GM21619 (cell line): ENCODE results near the gene RAD17.
"Not testable (repeated sequence)": the region's sequence is repeated elsewhere in the genome, so short reads cannot be mapped to it uniquely, and the experiment has no call there.

ENCODE experiments used
- ATAC-seq: cut with Tn5 transposase; IDR thresholded peaks from one replicate; pipeline ENCODE4 v1.9.1; 2021; ENCODE audit not compliant: unreplicated experiment

RAD17 gene

DNA sequence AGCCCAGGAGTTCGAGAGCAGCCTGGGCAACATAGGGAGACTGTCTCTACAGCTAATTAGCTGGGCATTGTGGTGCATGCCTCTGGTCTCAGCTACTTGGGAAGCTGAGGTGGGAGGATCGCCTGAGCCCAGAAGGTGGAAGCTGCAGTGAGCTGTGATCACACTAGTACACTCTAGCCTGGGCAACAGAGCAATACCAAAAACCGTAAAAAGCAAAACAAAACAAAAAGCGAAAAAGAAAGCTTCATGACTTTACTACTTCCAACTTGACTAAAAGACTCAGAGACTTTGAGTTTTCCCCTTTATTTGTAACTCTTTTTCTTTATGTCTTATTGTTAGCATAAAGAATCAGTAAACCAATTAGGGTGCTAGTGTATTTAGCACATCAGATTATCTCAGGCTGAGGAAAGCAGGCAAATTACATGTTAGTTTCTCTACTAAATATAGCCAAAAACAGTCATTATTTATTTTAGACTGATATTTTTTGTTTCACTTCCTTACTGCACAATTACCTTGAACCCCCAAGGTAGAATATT is 5.4 kb downstream of the RAD17 start:
- peak; percentile 71 for ATAC-seq

DNA sequence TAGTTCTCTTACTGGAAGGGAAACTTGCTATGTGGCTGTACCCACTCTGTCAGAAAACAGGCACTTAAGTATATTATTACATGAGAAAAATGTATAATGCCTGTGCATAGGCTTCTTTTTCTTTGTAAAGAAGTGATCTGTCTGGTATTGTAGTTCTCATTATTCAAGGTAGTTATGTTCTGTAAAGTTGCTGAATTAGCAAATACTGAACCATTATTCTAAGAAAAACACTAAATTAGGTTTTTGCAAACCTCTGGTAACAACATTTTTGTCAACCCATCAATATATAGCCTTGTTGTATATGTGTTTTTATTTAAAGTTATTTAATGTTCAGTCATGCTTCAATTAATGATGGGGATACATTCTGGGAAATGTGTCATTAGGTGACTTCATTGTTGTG is 8.8 kb downstream of the RAD17 start:
- ATAC-seq, result no peak

DNA sequence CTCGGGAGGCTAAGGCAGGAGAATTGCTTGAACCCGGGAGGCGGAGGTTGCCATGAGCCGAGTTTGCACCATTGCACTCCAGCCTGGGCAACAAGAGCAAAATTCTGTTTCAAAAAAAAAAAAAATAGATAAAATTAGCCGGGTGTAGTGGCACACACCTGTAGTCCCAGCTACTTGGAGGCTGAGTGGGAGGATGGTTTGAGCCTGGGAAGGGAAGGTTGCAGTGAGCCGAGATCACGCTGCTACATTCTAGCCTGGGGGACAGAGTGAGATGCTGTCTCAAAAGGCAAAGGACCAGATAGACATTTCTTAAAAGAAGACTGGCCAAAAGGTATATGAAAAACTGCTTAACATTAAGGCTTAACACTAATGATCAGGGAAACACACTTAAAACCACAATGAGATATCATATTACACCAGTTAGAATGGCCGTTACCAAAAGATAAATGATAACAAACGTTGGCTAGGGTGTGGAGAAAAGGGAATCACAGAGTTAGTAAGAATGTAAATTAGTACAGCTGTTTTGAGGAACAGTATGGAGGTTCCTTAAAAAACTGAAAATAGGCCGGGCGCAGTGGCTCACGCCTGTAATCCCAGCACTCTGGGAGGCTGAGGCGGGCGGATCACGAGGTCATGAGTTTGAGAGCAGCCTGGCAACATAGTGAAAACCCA is 35.2 kb downstream of the RAD17 start:
- ATAC-seq, result no peak

DNA sequence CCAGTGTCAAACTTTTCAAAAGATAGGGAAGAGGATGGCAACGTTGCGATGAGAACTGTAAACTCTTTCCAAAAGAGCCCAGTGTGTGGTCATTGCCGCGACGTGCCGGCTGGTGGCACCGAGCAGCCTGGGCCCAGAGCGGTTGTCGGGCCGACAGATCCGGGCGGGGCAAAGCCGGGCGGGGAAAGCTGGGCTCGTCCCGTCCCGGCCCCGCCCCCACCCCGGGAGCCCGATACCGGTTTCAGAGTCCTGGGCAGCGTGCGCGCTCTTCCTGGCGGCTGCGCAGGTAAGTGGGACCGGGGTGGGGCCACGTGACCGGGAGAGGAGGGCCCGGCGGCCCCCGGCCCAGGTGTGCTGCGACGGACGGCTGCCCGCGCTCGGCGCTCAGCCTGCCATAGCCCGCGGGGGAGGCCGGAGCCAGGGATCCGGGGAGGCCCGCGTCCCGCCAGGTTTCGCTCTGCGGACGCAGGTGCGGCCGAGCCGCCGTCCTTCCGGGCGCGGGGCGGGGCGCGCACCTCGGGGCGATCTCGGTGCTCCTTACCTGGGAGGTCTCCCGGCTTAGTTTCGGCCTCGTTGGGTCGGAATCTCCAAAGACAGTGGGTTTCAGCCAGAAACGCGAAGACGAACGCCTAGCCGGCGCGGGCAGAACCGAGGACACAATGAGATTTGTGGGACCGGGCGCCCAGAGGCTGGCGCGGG is 45.4 kb downstream of the RAD17 start, which contains the start of gene MARVELD2:
MARVELD2 (plus strand) TSS at position 232 of the 699 bp plus-strand sequence. CDS start 4,270 bp downstream, outside the sequence.
- ATAC-seq, result peak; percentile 71

DNA sequence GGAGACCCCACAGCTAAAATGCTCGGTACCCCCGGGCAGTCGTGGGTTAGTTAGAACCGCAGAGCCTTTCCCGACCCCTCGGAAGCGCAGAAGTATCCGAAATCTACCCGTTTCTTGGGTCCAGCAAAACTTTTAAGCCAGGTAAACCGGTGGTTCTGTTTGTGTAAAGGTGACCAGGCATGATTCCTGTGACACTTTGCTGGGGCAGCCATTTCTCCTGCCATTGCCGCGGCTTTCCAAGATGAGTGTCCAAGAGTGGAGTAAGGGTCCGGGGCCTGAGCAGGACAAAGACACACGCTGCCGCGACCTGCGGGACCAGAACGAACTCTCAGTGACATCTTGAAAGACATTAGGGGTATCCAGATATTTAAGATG is 46.0 kb downstream of the RAD17 start:
- no peak for ATAC-seq

DNA sequence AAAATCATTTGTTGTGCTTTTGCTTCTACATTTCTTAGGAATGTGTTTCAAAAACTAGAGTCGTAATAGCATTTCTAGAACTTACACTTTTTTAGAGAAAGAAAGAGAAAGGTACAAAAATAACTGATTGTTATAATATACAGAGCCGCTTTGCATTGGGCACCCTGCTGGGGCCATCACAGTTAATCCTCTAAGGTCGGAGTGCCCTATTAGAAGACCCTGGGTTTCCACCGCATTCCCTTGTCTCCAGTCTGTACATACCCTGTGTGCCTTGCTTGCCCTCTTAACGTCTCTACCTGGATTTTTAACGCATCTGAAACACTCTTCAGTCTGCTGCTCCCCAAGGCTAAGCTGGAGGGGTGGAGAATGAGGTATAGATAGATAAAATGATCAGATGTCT is 46.6 kb downstream of the RAD17 start:
- ATAC-seq, result no peak

DNA sequence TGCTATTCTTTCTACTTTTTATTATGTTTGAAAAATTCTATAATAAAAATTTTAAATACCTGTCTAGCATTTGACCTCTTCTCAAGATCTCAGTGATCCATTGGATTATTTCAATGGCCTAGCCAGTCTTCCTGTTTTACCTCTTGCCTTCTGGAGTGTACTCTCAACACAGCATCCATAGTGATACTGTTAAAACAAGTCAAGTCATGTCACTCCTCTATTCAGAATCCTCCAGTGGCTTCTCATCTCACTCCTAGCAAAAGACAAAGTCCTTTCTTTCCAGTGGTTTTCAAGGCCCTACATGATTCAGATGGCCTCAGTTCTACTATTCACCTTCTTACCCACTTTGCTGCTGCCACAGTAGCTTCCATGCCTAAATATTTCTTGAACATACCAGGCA is 47.1 kb downstream of the RAD17 start:
- no peak for ATAC-seq

DNA sequence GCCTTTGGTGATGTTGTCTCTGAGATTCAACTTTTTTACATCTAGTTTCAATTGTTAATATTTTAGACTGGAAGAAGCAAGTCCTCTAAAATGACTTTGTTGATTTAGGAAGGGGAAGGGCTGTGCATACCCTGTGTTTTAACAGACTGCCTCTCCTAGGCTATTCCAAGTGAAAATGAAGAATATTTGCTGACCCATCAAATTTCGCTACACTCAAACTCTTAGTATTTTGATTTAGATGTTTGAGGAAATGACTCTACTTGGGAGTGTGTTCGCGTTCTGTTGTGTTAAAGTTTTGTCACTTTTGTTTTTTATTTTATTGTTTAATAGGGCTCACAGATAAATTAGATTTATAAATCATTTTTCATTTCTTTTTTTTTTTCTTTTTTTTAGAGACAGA is 48.9 kb downstream of the RAD17 start:
- ATAC-seq, result no peak

DNA sequence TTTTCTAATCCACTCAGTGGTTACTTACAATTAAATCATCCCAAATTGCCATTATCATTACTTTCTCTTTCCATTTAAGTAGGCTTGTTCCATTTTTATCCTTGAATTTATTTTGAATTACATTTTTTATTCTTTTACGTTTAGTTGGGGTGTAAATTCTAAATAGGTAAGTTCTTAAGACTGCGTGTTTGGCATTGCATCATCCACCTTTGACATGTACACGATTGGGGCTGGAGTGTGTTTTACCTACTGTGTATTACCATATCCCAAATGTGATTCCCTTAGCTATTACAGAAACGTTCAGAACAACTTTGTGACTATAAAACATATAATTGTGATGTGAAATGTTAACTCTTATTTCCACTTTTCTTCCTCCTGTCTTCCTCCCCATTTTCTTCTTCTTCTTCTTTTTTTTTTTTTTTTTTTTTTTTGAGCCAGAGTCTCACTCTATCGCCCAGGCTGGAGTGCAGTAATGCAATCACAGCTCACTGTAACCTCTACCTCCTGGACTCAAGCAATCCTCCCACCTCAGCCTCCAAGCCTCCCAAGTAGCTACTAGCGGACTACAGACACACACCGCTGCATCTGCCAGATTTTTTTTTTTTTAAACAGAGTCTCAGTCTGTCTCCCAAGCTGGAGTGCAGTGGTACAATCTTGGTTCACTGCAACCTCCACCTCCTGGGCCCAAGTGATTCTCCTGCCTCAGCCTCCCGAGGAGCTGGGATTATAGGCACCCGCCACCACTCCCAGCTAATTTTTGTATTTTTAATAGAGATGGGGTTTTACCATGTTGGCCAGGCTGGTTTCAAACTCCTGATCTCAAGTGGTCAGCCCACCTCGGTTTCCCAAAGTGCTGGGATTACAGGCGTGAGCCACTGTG is 62.0 kb downstream of the RAD17 start:
- no peak for ATAC-seq

DNA sequence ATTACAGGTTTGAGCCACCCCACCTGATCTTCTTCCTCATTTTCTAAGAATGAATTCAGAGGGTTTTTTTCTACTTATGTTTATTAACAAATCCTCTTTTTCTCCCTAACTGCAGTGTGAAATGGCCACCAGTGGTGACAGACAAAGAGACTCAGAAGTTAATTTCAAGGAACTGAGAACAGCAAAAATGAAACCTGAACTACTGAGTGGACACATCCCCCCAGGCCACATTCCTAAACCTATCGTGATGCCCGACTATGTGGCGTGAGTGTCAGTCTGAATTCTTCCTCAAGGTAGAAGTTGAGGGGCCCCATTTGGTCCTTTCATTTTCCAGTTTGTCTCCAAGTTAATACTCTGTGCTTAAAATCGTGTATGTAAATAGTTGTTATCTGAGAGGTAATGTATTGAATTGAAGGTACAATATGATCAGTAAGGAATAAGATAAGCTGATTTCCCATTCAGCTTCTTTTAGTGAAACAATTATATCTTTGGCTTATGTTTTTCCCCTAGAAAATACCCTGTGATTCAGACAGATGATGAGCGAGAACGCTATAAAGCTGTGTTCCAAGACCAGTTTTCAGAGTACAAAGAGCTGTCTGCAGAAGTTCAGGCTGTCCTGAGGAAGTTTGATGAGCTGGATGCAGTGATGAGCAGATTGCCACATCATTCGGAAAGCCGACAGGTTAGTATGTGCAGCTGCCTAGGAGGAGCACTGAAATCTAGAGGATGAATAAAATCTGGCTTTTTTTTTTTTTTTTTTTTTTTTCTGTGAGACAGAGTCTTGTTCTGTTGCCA is 63.0 kb downstream of the RAD17 start:
- ATAC-seq, result peak; percentile 59

DNA sequence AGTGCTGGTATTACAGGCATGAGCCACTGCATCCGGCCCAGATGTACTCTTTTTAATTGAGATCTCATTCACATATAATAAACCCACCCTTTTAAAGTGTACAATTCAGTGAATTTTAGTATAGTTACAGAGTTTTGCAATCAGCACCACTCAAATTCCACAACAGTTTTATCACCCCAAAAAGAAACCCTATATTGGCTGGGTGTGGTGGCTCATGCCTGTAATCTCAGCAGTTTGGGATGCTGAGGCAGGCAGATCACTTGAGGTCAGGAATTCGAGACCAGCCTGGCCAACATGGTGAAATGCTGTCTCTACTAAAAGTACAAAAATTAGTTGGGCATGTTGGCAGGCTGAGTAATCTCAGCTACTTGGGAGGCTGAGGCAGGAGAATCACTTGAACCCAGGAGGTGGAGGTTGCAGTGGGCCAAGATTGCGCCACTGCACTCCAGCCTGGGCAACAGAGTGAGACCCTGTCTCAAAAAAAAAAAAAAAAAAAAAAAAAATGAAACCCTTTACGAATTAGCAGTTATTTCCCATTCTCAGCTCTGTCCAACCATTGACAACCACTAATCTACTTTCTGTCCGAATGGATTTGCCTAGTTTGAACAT is 65.8 kb downstream of the RAD17 start:
- not testable (repeated sequence) for ATAC-seq

DNA sequence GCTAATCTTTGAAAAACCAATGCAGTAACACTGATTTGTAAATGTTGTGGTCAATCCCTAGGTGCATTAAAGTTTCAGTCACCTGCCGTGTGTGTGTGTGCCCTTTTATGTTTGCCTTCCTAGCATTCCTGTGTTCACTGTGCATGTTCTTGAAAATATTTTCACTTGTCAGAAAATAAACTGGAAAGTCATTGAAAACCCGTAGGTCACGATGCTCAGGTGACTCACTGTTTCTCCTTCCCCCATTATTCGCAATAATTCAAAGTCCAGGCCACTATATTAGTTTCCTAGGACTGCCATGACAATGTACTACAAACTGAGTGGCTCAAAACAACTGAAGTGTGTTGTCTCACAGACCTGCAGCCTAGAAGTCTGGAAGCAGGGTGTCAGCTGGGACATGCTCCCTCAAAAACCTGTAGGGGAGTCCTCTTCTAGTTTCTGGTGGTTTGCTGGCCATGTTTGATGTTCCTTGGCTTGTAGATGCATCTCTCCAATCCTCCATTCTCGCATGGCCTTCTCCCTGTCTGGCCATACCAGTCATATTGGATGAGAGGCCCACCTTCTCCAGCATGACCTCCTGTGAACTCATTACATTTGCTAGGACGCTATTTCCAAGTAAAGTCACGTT is 74.6 kb downstream of the RAD17 start:
- ATAC-seq, result no peak

DNA sequence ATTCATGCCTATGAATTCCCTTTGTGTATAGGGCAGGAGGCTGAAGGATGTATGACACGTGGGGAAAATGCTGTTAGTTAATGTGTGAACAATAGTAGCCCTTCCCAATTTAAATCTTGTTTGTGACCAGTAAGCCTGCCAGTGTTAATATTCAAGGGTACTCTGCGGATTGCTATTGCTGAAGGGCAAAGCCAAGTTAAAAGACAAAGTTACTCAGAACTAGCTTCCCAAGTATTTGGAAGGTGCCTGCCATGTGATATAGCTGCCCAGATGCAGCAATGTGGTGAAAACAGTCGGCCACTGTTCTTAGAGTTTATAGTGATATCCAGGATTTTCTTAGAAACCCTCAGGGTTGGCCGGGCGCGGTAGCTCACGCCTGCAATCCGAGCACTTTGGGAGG is 79.9 kb downstream of the RAD17 start:
- ATAC-seq, result no peak

DNA sequence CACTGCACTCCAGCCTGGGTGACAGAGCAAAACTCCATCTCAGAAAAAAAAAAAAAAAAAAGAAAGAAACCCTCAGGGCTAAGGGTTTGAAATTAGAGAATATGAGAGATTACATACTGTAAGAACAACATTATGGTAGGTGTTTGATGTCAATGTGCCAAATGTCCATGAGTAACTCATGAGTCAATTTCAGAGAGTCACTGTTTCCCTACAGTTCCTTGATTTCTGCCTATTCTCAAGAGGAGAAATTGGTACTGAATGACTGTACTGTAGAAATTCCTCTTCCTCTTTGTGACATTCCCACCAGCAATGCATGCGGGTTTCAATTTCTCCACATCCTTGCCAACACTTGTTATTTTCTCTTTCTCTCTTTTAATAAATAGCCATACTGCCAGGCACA is 80.5 kb downstream of the RAD17 start:
- no peak for ATAC-seq

DNA sequence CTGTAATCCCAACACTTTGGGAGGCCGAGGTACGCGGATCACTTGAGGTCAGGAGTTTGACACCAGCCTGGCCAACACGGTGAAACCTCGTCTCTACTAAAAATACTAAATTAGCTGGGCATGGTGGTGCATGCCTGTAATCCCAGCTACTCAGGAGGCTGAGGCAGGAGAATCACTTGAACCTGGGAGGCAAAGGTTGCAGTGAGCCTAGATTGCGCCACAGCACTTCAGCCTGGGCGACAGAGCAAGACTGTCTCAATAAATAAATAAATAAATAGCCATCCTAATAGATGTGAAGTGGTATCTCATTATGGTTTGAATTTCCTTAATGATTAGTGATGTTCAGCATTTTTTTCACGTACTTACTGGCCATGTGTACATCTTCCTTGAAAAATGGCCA is 80.9 kb downstream of the RAD17 start:
- not testable (repeated sequence) for ATAC-seq

DNA sequence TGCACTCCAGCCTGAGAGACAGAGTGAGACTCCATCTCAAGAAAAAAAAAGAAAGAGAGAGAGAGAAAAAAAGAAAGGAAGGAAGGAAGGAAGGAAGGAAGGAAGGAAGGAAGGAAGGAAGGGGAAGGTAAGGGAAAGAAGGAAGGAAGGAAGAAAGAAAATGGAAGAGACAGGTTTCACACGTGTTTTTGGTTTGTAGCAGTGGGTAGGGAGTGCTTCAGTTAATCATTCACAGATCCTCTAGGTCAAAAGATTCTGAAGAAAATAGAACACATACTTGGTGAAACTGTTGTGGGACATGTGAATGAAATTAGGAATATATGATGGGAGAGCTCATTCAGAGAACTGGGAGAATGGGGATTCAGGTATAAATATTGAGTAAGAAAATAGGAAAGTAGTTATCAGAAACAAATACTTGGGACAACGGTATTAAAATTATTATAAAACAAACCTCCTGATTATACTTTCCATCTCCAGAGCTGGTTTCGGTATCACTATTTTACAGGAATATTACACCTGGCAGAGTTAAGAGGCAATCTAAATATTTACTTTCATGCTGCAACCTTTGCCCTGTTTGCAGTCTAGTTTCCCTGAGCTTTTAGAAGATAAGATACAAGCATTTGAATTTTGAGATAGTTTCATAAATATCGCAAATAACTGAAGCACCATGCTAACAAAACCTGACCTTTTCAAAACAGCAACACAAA is 82.5 kb downstream of the RAD17 start:
- no peak for ATAC-seq

DNA sequence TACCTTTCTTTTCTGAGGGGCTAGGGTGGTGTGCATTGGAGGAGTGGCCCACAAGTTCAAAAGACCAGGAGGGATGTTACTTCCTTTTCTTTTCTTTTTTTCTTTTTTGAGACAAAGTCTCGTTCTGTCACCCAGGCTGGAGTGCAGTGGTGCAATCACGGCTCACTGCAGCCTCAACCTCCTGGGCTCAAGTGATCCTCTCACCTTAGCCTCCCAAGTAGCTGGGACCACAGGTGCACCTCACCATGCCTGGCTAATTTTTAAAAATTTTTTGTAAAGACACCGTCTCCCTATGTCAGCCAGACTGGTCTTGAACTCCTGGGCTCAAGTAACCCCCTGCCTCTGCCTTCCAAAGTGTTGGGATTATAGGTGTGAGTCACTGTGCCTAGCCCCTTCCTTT is 83.9 kb downstream of the RAD17 start:
- not testable (repeated sequence) for ATAC-seq

DNA sequence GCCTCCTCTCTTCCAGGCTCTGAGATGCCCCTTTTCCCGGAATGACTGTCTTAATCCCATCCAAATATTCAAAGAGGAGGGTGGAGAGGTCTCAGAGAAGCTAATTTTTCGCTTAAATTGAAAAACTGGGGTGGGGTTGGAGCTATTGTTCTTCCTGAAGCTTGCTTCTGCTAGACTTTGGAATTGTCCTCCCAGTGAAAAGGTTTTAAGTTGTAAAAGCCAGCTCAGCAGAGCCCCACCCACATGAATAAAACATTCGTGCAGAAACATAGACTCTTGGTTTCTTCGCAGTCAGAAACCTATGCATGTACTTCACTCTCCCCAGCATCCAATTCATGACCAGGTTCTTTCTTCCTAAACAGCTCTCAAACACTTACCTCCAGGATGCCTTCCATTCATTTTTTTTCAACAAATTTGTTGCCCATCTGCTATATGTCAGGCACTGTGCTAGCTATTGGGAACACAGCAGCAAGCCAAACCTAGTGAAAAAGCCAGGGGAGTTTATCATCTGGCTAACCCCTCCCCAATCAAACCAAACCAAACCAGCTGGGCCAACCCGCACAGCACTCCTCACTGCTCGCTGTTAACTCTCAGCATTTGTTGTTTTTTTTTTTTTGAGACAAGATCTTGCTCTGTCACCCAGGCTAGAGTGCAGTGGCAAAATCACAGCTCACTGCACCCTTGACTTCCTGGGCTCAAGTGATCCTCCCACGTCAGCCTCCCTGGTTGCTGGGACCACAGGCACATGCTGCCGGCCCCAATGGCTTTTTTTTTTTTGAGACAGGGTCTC is 85.0 kb downstream of the RAD17 start:
- ATAC-seq, result no peak
